Measurements from ENCODE around the gene LMX1B. TPM values are rescaled to one million over a fixed set of nuclear protein-coding genes. Genes with fewer than 3 reads are reported as not detected.

The LMX1B gene
- total and polyA plus RNA-seq, 2 donors (not counting 1 experiment from before 2014, with no cell fraction given): not detected

DNA sequence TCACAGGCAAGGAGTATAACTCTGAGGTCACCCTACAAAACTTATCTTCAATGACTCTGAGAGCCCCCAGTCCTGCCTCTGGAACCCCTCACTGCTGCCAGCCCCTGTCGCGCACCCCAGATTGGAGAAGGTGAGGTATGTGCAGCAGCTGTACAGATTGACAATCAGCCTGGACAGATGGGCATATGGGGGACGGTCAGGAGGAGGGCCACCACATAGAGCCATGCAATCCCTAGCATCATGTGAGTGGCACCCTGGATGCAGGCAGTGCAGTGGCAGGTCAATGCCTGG is 90.1 kb downstream of the LMX1B start:
- H3K27me3 ChIP-seq (ENCODE audit: control insufficient read depth, insufficient read depth, low read length): peaks cover 3% of the 10 kb centered on the region
- no peaks in the 10 kb centered on the region for H3K36me3 ChIP-seq (ENCODE audit: control insufficient read depth, insufficient read depth, low read length)
- no peak for DNase-seq (ENCODE audit: low read depth in 2 of 2)
- H3K9me3 ChIP-seq (ENCODE audit: control insufficient read depth, insufficient read depth, low read depth, low read length): no peaks in the 10 kb centered on the region
- H3K4me1 ChIP-seq (ENCODE audit: control insufficient read depth, extremely low read depth, insufficient read depth, low read length): peaks cover 8% of the 10 kb centered on the region
- no peak overlapping the region for H3K4me3 ChIP-seq (replicated peaks in 1 of 4; ENCODE audit: control extremely low read depth in 1 of 4, insufficient read depth in 1 of 4, low read depth in 3 of 4, low read length in 4 of 4)
- no peaks in the 10 kb centered on the region for H3K79me2 ChIP-seq (ENCODE audit: control insufficient read depth, insufficient read depth, low read length)
- H2AFZ ChIP-seq (ENCODE audit: low read length): no peak overlapping the region
- H3K4me2 ChIP-seq (ENCODE audit: extremely low read depth, insufficient read depth, low read length): no peak overlapping the region
- H4K20me1 ChIP-seq (ENCODE audit: control insufficient read depth, extremely low read depth, insufficient read depth, low read length): no peaks in the 10 kb centered on the region
- no peak overlapping the region for H3K9ac ChIP-seq (ENCODE audit: insufficient read depth, low read length)
- TF ChIP-seq EZH2 (IDR thresholded peaks at IDR 0.05; ENCODE audit: low read length, missing control alignments): no peak
- TF ChIP-seq, protein P1, sequence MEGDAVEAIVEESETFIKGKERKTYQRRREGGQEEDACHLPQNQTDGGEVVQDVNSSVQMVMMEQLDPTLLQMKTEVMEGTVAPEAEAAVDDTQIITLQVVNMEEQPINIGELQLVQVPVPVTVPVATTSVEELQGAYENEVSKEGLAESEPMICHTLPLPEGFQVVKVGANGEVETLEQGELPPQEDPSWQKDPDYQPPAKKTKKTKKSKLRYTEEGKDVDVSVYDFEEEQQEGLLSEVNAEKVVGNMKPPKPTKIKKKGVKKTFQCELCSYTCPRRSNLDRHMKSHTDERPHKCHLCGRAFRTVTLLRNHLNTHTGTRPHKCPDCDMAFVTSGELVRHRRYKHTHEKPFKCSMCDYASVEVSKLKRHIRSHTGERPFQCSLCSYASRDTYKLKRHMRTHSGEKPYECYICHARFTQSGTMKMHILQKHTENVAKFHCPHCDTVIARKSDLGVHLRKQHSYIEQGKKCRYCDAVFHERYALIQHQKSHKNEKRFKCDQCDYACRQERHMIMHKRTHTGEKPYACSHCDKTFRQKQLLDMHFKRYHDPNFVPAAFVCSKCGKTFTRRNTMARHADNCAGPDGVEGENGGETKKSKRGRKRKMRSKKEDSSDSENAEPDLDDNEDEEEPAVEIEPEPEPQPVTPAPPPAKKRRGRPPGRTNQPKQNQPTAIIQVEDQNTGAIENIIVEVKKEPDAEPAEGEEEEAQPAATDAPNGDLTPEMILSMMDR (conservative IDR thresholded peaks at IDR 0.05 in 1 of 2, IDR thresholded peaks at IDR 0.05 in 1 of 2; ENCODE audit: low read depth in 1 of 2, low read length in 2 of 2): no peak
- H3K27ac ChIP-seq (ENCODE audit: insufficient read depth, low read length): no peak overlapping the region

DNA sequence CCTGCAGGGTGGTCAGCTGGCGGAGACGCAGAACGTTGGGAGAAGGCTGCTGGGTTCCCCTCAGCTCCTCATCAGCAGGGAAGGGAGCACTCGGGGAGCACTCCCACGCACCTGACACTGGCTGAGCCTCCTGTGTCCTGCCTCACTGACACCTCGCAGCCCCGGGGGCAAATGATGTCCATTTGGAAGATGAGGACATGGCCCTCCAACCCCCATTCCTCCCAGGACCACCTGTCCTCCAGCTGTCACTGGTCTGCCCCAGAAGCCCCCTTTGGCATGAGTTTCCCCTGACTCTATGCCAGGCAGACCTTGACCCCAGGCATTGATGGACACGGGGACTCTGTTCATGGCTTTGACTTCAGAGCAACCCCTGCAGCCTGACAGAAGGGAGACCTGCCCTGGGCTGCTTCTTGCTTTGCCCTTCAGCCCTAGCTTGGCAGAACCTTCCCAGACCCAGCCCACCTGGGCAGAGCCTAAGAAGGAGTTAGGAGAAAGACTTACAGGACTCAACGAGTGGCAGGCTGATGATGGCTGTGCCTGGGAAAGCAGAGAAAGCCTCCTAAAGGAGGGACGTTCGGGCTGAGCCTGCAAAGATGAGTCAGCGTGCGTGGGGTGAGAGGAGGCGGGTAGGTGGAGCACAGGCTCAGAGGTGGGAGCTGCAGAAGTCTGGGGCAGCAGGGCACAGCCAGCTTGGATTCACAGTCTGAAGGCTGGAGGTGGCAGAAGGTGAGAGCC is 90.6 kb downstream of the LMX1B start:
- H3K79me2 ChIP-seq (ENCODE audit: control insufficient read depth, insufficient read depth, low read length): no peaks in the 10 kb centered on the region
- no peak overlapping the region for H2AFZ ChIP-seq (ENCODE audit: low read length)
- peak overlapping the region; percentile 67 for H3K4me2 ChIP-seq (ENCODE audit: extremely low read depth, insufficient read depth, low read length)
- no peaks in the 10 kb centered on the region for H3K36me3 ChIP-seq (ENCODE audit: control insufficient read depth, insufficient read depth, low read length)
- H3K9ac ChIP-seq (ENCODE audit: insufficient read depth, low read length): no peak overlapping the region
- H3K9me3 ChIP-seq (ENCODE audit: control insufficient read depth, insufficient read depth, low read depth, low read length): no peaks in the 10 kb centered on the region
- H3K27me3 ChIP-seq (ENCODE audit: control insufficient read depth, insufficient read depth, low read length): peaks cover 3% of the 10 kb centered on the region
- no peak overlapping the region for H3K4me3 ChIP-seq (replicated peaks in 1 of 4; ENCODE audit: control extremely low read depth in 1 of 4, insufficient read depth in 1 of 4, low read depth in 3 of 4, low read length in 4 of 4)
- H3K4me1 ChIP-seq (ENCODE audit: control insufficient read depth, extremely low read depth, insufficient read depth, low read length): peaks cover 8% of the 10 kb centered on the region
- peak; percentile 28 to 62 for DNase-seq (ENCODE audit: low read depth in 2 of 2)
- H4K20me1 ChIP-seq (ENCODE audit: control insufficient read depth, extremely low read depth, insufficient read depth, low read length): no peaks in the 10 kb centered on the region
- TF ChIP-seq EZH2 (IDR thresholded peaks at IDR 0.05; ENCODE audit: low read length, missing control alignments): no peak
- TF ChIP-seq, protein P1 (conservative IDR thresholded peaks at IDR 0.05 in 1 of 2, IDR thresholded peaks at IDR 0.05 in 1 of 2; ENCODE audit: low read depth in 1 of 2, low read length in 2 of 2): no peak
- no peak overlapping the region for H3K27ac ChIP-seq (ENCODE audit: insufficient read depth, low read length)

DNA sequence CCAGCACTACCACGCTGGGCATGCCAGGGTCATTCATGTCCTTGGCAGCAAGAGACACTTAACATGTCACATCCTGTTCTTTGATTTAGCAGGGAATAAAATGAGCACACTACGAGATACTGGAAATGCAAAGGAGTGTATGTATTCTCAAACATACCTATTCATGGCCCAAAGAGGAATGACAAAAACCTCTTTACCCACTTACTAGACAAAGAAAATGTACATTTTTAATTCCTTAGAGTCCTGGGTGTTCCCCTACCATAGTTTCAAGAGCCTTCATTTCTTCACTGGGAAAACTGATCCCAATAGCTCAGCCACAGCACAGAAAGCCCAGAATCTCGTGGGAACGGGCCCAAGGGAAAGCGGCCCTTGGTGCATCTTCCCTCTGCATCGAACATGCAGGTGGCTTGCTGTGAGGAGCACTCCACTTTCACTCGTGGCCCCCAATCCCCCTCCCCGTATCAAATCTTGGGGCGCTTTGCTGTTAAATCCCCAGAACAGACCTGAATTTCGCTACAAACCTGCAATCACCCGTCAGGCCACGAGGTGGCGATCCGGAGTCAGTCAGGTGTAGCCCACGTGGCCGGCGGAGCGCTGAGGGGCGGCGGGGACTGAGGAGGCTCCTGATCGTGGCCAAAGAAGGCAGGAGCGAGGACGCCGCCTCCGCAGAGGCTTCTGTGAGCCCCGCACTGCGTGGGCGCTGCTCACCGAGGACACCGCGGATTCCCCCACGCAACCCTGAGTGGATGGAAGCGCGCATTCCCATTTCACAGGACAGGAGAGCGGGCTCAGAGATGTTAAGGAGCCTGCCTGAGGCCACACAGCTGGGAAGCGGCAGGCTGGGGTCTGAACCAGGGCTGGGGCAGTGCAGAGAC is 91.4 kb downstream of the LMX1B start:
- no peaks in the 10 kb centered on the region for H3K36me3 ChIP-seq (ENCODE audit: control insufficient read depth, insufficient read depth, low read length)
- H3K9me3 ChIP-seq (ENCODE audit: control insufficient read depth, insufficient read depth, low read depth, low read length): no peaks in the 10 kb centered on the region
- H3K9ac ChIP-seq (ENCODE audit: insufficient read depth, low read length): no peak overlapping the region
- no peak overlapping the region for H3K27ac ChIP-seq (ENCODE audit: insufficient read depth, low read length)
- DNase-seq (ENCODE audit: low read depth in 2 of 2): peak; percentile 41 to 48
- H3K79me2 ChIP-seq (ENCODE audit: control insufficient read depth, insufficient read depth, low read length): no peaks in the 10 kb centered on the region
- H3K27me3 ChIP-seq (ENCODE audit: control insufficient read depth, insufficient read depth, low read length): peaks cover 3% of the 10 kb centered on the region
- H2AFZ ChIP-seq (ENCODE audit: low read length): peak overlapping the region; percentile 26
- H3K4me1 ChIP-seq (ENCODE audit: control insufficient read depth, extremely low read depth, insufficient read depth, low read length): peaks cover 8% of the 10 kb centered on the region
- no peaks in the 10 kb centered on the region for H4K20me1 ChIP-seq (ENCODE audit: control insufficient read depth, extremely low read depth, insufficient read depth, low read length)
- no peak for TF ChIP-seq EZH2 (IDR thresholded peaks at IDR 0.05; ENCODE audit: low read length, missing control alignments)
- TF ChIP-seq, protein P1 (conservative IDR thresholded peaks at IDR 0.05 in 1 of 2, IDR thresholded peaks at IDR 0.05 in 1 of 2; ENCODE audit: low read depth in 1 of 2, low read length in 2 of 2): peak; percentile 82 to 84
- peak overlapping the region in 1 of 4 experiments; percentile 10 for H3K4me3 ChIP-seq (replicated peaks in 1 of 4; ENCODE audit: control extremely low read depth in 1 of 4, insufficient read depth in 1 of 4, low read depth in 3 of 4, low read length in 4 of 4)
- H3K4me2 ChIP-seq (ENCODE audit: extremely low read depth, insufficient read depth, low read length): peak overlapping the region; percentile 67
